K562 (cell line): ENCODE results near the gene TAF5. TPM values are rescaled to one million over a fixed set of nuclear protein-coding genes. Genes with fewer than 3 reads are reported as not detected.

Experiments used
- ATF7 ChIP-seq: fragments of 450-650 bp; IDR thresholded peaks from 2 replicates; pipeline ENCODE4 v1.7.1; 2014; ENCODE audit warnings: mild to moderate bottlenecking, moderate library complexity
- CC2D1A ChIP-seq: fragments of 450-650 bp; IDR thresholded peaks from 2 replicates; pipeline ENCODE4 v1.6.1; 2017; ENCODE audit warnings: mild to moderate bottlenecking
- CHD2 ChIP-seq: IDR thresholded peaks from 2 replicates; pipeline ENCODE4 v1.6.1; 2011; ENCODE audit warnings: low read depth, low read length
- CREB1 ChIP-seq, 2 experiments: sonication (generic) in 1 of 2; formaldehyde crosslinking in 1 of 2; IDR thresholded peaks; 2 replicates each; pipeline versions ENCODE4 v1.6.1 to v1.8.0; 2012 to 2022; ENCODE audit warnings: inconsistent platforms in 1 of 2, mild to moderate bottlenecking in 1 of 2, missing genetic modification reagents in 1 of 2, moderate library complexity in 1 of 2
- CSDE1 ChIP-seq, 2 experiments: fragments of 450-650 bp; IDR thresholded peaks; 2 replicates each; pipeline ENCODE4 v1.6.1; 2016; ENCODE audit warnings: mild to moderate bottlenecking in 1 of 2
- FOSL1 ChIP-seq: fragments of 200-800 bp; sonication (Bioruptor generic); conservative IDR thresholded peaks from 2 replicates; pipeline ENCODE4 v1.6.1; 2016; ENCODE audit warnings: missing genetic modification characterization, missing compliant biosample characterization
- FOXM1 ChIP-seq, 2 experiments: fragments of 450-650 bp in 1 of 2; sonication (generic) in 1 of 2; formaldehyde crosslinking in 1 of 2; IDR thresholded peaks; 2 replicates each; pipeline versions ENCODE4 v1.6.1 to v1.9.0; 2017 to 2022; ENCODE audit warnings: low read depth in 2 of 2, mild to moderate bottlenecking in 2 of 2, missing genetic modification reagents in 1 of 2, moderate library complexity in 1 of 2
- GTF2E2 ChIP-seq: fragments of 200-800 bp; sonication (Bioruptor generic); IDR thresholded peaks from 2 replicates; pipeline ENCODE4 v1.6.1; 2016; ENCODE audit warnings: missing genetic modification characterization, missing compliant biosample characterization
- JUND ChIP-seq, 2 experiments: IDR thresholded peaks; 2 replicates in 1 of 2; 3 replicates in 1 of 2; pipeline ENCODE4 v1.6.1; 2011; ENCODE audit warnings: borderline replicate concordance in 2 of 2, low read depth in 2 of 2, low read length in 2 of 2, improper control_type of control experiment in 1 of 2, missing biosample characterization in 1 of 2, missing genetic modification characterization in 1 of 2, missing genetic modification reagents in 1 of 2
- KDM5B ChIP-seq: fragments of 200-600 bp; sonication (generic); IDR thresholded peaks from 2 replicates; pipeline ENCODE4 v1.6.1; 2012; ENCODE audit warnings: low read depth, mild to moderate bottlenecking, moderate library complexity, low read length, control low read depth, inconsistent platforms; ENCODE audit not compliant: insufficient replicate concordance
- KLF1 ChIP-seq: fragments of 450-650 bp; IDR thresholded peaks from 2 replicates; pipeline ENCODE4 v1.6.1; 2016; ENCODE audit warnings: missing genetic modification characterization, missing compliant biosample characterization
- NFATC3 ChIP-seq: fragments of 450-650 bp; IDR thresholded peaks from 2 replicates; pipeline ENCODE4 v1.6.1; 2017; ENCODE audit warnings: mild to moderate bottlenecking
- NFRKB ChIP-seq: fragments of 450-650 bp; IDR thresholded peaks from 2 replicates; pipeline ENCODE4 v1.6.1; 2016; ENCODE audit warnings: low read depth
- PHF8 ChIP-seq: fragments of 200-600 bp; sonication (generic); IDR thresholded peaks from 2 replicates; pipeline ENCODE4 v1.6.1; 2012; ENCODE audit warnings: mixed run types, mild to moderate bottlenecking, inconsistent platforms, low read length, moderate library complexity, borderline replicate concordance
- POLR2AphosphoS5 ChIP-seq: IDR thresholded peaks from 2 replicates; pipeline ENCODE4 v1.6.1; 2011; ENCODE audit warnings: mild to moderate bottlenecking, low read depth, low read length, moderate library complexity; ENCODE audit not compliant: control insufficient read depth, insufficient read depth
- POLR2H ChIP-seq: IDR thresholded peaks from 2 replicates; pipeline ENCODE4 v1.6.1; 2016; ENCODE audit warnings: missing genetic modification characterization, low read depth, mild to moderate bottlenecking, control low read depth, missing compliant biosample characterization, moderate library complexity
- SIN3A ChIP-seq, 2 experiments: fragments of 150-350 bp in 1 of 2; IDR thresholded peaks; 2 replicates each; pipeline ENCODE4 v1.6.1; 2011 to 2016; ENCODE audit warnings: borderline replicate concordance in 2 of 2, low read depth in 2 of 2, low read length in 2 of 2, mild to moderate bottlenecking in 2 of 2, moderate library complexity in 2 of 2; ENCODE audit not compliant: control insufficient read depth in 1 of 2
- SMARCA5 ChIP-seq: fragments of 450-650 bp; IDR thresholded peaks from 2 replicates; pipeline ENCODE4 v1.6.1; 2016
- TCF7L2 ChIP-seq: fragments of 150-350 bp; IDR thresholded peaks from 2 replicates; pipeline ENCODE4 v1.6.1; 2016; ENCODE audit warnings: low read depth, mild to moderate bottlenecking, low read length, moderate library complexity
- ZNF717 ChIP-seq: fragments of 250-450 bp; sonication (Bioruptor Pico); IDR thresholded peaks from 2 replicates; pipeline ENCODE4 v1.5.0; 2021
- polyA plus RNA-seq, 8 experiments: library from polyadenylated mRNA; depleted of rRNA in 4 of 8; stranded (reverse) in 5 of 8; unstranded in 3 of 8; fragments of >200 nt; fragmentation: Nextera tagmentation in 2 of 8; fragmentation: Illumina TruSeq in 1 of 8; extraction: Ambion mirVana in 2 of 8; extraction: Trizol in 1 of 8; gene quantifications; 2 replicates each; pipeline versions ENCODE4 v1.2.1 to v1.2.3, GENCODE V29; 2011 to 2014; ENCODE audit warnings: inconsistent platforms in 1 of 8, missing spikeins in 1 of 8
- total RNA-seq, 7 experiments: library from RNA; depleted of rRNA in 6 of 7; stranded (reverse); fragments of >200 nt in 6 of 7; fragmentation: Illumina TruSeq in 2 of 7; extraction: Trizol in 2 of 7; gene quantifications; 2 replicates each; pipeline versions ENCODE4 v1.2.1 to v1.2.3, GENCODE V29; 2011 to 2021; ENCODE audit warnings: low replicate concordance in 1 of 7
- TF ChIP-seq, protein P1 (sequence below), 2 experiments: fragments of 250-450 bp in 1 of 2; fragments of 450-650 bp in 1 of 2; sonication (Bioruptor Pico) in 1 of 2; IDR thresholded peaks; 2 replicates each; pipeline versions ENCODE4 v1.6.1 to v1.8.0; 2016 to 2021; ENCODE audit warnings: mild to moderate bottlenecking in 2 of 2, moderate library complexity in 2 of 2, missing compliant biosample characterization in 1 of 2, missing genetic modification characterization in 1 of 2
- TF ChIP-seq, protein P2 (sequence below): fragments of 450-650 bp; IDR thresholded peaks from 2 replicates; pipeline ENCODE4 v1.6.1; 2017; ENCODE audit warnings: antibody characterized with exemption, mild to moderate bottlenecking

Gene TAF5
- total and polyA plus RNA-seq, 9 of the 15 experiments (the other 6 are each of a cell fraction or from before 2014, with no cell fraction given) = 4.2 to 11.9 (median 9.3) TPM

DNA sequence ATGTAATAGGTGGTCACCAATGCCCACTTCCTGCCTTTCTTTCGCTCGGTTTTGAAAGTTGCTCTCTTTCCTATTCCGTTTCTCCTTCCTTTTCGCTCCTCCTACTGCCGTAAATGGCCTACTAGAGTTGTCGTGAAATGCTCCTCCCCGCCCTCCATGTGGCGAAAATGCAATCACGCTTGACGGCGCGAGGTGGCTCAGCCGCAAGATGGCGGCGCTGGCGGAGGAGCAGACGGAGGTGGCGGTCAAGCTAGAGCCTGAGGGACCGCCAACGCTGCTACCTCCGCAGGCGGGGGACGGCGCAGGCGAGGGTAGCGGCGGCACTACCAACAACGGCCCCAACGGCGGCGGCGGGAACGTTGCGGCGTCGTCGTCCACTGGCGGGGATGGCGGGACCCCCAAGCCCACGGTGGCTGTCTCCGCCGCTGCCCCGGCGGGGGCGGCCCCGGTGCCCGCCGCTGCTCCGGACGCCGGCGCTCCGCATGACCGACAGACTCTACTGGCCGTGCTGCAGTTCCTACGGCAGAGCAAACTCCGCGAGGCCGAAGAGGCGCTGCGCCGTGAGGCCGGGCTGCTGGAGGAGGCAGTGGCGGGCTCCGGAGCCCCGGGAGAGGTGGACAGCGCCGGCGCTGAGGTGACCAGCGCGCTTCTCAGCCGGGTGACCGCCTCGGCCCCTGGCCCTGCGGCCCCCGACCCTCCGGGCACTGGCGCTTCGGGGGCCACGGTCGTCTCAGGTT, at the start of gene TAF5 (continued):
- TF ChIP-seq GTF2E2 (tag) (peak; percentile 87; the same call in 1 of the 2 replicates), PHF8 (peak; percentile 93; the same call in 1 of the 2 replicates), NFRKB (peak; percentile 82), CSDE1 (IDR thresholded peaks at IDR 0.05) (peak in 1 of 2 experiments; percentile 60; a peak in 2 of 4 replicates), CREB1 (IDR thresholded peaks at IDR 0.05) (peak; percentile 42), CREB1 (CRISPR knock-in tag; IDR thresholded peaks at IDR 0.05) (peak; percentile 16; the same call in 1 of the 2 replicates), NFATC3 (no peak), KDM5B (peak; percentile 93), SMARCA5 (no peak), SIN3A (IDR thresholded peaks at IDR 0.05; ENCODE audit: borderline replicate concordance in 2 of 2, control insufficient read depth in 1 of 2, low read depth in 2 of 2, low read length in 2 of 2) (peak; percentile 11 to 17; a peak in 1 of 4 replicates), POLR2H (peak; percentile 94; the same call in 1 of the 2 replicates), KLF1 (tag) (no peak), CC2D1A (no peak), ATF7 (0 out of 2 replicates have a peak, but pooled peaks have one; percentile 10), POLR2AphosphoS5 (peak; percentile 88; the same call in 1 of the 2 replicates), FOSL1 (tag) (peak; percentile 41), TCF7L2 (peak; percentile 46), CHD2 (peak; percentile 16; the same call in 1 of the 2 replicates), JUND (IDR thresholded peaks at IDR 0.05; ENCODE audit: borderline replicate concordance, low read depth, low read length) (peak; percentile 74), JUND (tag; IDR thresholded peaks at IDR 0.05; ENCODE audit: borderline replicate concordance, low read depth, low read length) (peak; percentile 43; the same call in 1 of the 3 replicates), ZNF717 (CRISPR knock-in tag) (no peak), FOXM1 (IDR thresholded peaks at IDR 0.05; ENCODE audit: low read depth) (peak; percentile 80), FOXM1 (CRISPR knock-in tag; IDR thresholded peaks at IDR 0.05; ENCODE audit: low read depth) (no peak)
- TF ChIP-seq, protein P1, sequence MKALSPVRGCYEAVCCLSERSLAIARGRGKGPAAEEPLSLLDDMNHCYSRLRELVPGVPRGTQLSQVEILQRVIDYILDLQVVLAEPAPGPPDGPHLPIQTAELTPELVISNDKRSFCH (CRISPR knock-in tag; IDR thresholded peaks at IDR 0.05) = no peak
- TF ChIP-seq, protein P1 (tag; IDR thresholded peaks at IDR 0.05) = 0 out of 2 replicates have a peak, but pooled peaks have one; percentile 31
- TF ChIP-seq, protein P2, sequence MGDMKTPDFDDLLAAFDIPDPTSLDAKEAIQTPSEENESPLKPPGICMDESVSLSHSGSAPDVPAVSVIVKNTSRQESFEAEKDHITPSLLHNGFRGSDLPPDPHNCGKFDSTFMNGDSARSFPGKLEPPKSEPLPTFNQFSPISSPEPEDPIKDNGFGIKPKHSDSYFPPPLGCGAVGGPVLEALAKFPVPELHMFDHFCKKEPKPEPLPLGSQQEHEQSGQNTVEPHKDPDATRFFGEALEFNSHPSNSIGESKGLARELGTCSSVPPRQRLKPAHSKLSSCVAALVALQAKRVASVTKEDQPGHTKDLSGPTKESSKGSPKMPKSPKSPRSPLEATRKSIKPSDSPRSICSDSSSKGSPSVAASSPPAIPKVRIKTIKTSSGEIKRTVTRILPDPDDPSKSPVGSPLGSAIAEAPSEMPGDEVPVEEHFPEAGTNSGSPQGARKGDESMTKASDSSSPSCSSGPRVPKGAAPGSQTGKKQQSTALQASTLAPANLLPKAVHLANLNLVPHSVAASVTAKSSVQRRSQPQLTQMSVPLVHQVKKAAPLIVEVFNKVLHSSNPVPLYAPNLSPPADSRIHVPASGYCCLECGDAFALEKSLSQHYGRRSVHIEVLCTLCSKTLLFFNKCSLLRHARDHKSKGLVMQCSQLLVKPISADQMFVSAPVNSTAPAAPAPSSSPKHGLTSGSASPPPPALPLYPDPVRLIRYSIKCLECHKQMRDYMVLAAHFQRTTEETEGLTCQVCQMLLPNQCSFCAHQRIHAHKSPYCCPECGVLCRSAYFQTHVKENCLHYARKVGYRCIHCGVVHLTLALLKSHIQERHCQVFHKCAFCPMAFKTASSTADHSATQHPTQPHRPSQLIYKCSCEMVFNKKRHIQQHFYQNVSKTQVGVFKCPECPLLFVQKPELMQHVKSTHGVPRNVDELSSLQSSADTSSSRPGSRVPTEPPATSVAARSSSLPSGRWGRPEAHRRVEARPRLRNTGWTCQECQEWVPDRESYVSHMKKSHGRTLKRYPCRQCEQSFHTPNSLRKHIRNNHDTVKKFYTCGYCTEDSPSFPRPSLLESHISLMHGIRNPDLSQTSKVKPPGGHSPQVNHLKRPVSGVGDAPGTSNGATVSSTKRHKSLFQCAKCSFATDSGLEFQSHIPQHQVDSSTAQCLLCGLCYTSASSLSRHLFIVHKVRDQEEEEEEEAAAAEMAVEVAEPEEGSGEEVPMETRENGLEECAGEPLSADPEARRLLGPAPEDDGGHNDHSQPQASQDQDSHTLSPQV = no peak
